Activated gamma-delta T cell treated with Interleukin-2 at 50 U/mL for 16 hours (primary cell): Measurements from ENCODE around the gene SNAPIN.
"Not testable (repeated sequence)": the region's sequence is repeated elsewhere in the genome, so short reads cannot be mapped to it uniquely, and the experiment has no call there.

Experiments
- DNase-seq: peaks from one replicate; pipeline ENCODE4 v3.0.0-alpha.2; 2020

The SNAPIN gene

GRCh38 chr1:153627715-153628626 is 30.5 kb upstream of the SNAPIN start, which contains the start of gene S100A1:
S100A1 (plus strand) TSS chr1:153628434; CDS start chr1:153630522, 2,088 bp downstream.
- no peak for DNase-seq

- DNase-seq: no peak
Observed at GRCh38 chr1:153628638-153629342, 29.7 kb upstream of the SNAPIN start.

- no peak for DNase-seq
Observed at GRCh38 chr1:153629343-153629665, 29.2 kb upstream of the SNAPIN start.

- no peak for DNase-seq
Observed at GRCh38 chr1:153629971-153630370, 28.5 kb upstream of the SNAPIN start.

GRCh38 chr1:153630384-153630783 is 28.1 kb upstream of the SNAPIN start:
- no peak for DNase-seq

- DNase-seq: no peak
Observed at GRCh38 chr1:153631047-153632022, 27.2 kb upstream of the SNAPIN start.

DNA sequence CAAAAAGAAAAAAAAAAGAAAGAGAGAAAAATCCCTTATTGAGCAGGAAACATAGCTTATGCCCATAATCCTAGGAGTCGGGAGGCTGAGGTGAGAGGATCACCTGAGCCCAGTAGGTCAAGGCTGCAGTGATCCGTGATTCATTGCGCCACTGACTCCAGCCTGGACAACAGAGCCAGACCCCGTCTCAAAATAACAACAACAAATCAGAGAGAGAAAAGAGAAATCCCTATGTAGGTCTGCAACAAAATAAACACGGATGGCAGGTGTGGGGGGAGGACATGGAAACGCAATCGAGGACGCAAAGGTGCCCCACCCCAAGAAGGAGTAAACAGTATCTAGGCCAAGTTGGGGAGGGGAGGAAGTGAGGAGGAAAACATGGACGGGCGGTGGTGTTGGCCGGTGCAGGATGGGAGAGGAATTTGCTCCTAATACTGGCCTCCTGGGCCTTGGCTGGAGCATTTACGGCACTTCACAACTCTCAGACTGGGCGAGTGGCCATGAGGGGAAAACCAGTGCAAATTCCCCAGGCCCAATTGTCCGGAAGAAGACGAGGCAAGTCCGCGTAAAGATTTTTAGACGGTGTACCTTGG is 25.2 kb upstream of the SNAPIN start:
- DNase-seq: no peak

DNA sequence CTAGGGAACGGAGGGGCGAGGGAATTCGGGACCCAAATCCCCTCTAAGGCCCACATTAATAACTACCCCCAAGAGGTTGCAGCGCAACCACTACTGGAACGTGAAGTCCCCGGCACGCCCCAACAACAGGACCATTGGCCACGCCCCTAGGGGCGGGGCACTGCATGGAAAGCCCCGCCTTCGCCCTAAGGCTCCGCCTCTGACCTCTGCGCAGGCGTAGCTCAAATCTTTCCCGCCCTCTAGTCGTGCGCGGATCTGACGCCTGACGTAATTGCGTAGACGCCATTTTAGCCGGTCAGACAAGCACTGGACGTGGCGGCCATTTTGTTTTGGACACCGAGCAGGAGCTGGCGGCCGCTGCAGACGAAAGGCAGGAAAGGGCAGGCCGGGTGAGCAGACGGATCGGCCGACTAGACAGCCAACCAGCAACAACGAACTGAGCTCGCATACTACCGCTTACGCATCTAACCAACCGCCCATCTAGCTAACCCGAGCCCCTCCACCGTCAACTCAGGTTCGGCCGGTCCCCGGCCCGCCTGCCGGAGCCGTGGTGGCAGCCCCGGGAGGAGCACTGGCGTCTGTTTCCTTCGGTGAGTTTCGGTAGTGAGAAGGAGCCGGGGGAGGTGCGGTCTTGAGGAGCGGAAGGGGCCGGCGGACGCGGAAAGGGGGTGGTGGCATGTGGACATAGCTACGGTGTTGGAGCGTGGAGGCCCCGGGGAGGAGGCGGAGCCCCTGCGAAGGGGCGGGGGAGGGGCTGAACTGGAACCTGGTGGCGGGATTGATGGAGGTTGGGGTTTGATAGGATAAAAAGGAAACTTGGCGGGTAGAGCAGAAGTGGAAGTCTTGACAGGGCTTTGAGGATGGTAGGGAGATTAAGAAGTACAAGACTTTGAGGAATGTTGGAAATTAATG is 24.5 kb upstream of the SNAPIN start, which contains the start of gene CHTOP:
TSS of gene CHTOP (plus strand) at position 313 of the 912 bp plus-strand sequence. CDS start 2,523 bp downstream, outside the sequence.
- peak; percentile 94 for DNase-seq

GRCh38 chr1:153635872-153636271 is 22.6 kb upstream of the SNAPIN start:
- DNase-seq: no peak

- no peak for DNase-seq
Observed at GRCh38 chr1:153636312-153636711, 22.2 kb upstream of the SNAPIN start.

GRCh38 chr1:153638261-153638660 is 20.2 kb upstream of the SNAPIN start:
- no peak for DNase-seq

DNA sequence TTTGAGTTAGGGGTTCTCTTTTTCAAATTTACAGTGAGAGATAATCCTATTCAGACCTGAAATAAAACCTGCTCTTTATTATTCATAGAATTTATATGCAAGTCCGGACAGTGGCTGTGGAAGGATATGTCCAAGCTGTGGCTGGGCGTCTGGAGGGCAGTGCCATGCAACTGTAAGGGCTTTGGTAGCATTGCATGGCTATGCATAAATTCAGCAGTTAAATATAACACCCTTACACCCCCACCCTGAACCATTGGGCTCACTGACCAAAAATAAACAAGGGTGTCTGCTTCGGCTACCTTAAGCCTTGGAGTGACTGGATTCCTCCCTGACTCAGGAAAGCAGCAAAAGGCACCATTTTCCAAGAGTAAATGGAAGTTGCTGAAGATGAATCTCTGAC is 19.2 kb upstream of the SNAPIN start:
- no peak for DNase-seq

DNA sequence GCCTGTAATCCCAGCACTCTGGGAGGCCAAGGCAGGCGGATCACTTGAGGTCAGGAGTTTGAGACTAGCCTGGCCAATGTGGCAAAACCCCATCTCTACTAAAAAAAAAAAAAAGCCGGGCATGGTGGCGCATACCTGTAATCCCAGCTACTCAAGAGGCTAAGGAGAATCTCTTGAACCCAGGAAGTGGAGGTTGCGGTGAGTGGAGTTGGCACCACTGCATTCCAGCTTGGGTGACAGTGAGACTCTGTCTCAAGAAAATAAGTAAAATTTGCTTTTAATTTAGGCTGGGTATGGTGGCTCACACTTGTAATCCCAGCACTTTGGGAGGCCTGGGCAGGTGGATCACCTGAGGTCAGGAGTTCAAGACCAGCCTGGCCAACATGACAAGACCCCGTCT is 18.3 kb upstream of the SNAPIN start:
- not testable (repeated sequence) for DNase-seq

- no peak for DNase-seq
Observed at GRCh38 chr1:153640861-153641260, 17.6 kb upstream of the SNAPIN start.

GRCh38 chr1:153642161-153642560 is 16.3 kb upstream of the SNAPIN start:
- DNase-seq: no peak

DNA sequence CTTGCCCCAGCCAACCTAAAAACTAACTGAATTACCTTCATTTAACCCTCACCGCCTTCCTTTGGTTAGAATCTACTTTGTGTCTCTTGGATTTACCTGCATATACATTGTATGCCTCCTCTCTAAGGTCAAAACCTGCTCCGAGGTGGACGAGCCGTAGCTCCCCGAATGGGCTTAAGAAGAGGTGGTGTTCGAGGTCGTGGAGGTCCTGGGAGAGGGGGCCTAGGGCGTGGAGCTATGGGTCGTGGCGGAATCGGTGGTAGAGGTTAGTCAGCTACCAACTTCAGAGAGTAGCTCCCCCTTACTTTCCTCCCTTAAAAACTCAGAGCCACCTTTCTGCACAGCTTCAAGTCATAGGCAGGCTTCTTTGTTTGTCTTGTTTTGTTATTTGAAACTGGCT is 15.4 kb upstream of the SNAPIN start:
- DNase-seq: no peak

GRCh38 chr1:153643816-153644215 is 14.7 kb upstream of the SNAPIN start:
- no peak for DNase-seq

DNA sequence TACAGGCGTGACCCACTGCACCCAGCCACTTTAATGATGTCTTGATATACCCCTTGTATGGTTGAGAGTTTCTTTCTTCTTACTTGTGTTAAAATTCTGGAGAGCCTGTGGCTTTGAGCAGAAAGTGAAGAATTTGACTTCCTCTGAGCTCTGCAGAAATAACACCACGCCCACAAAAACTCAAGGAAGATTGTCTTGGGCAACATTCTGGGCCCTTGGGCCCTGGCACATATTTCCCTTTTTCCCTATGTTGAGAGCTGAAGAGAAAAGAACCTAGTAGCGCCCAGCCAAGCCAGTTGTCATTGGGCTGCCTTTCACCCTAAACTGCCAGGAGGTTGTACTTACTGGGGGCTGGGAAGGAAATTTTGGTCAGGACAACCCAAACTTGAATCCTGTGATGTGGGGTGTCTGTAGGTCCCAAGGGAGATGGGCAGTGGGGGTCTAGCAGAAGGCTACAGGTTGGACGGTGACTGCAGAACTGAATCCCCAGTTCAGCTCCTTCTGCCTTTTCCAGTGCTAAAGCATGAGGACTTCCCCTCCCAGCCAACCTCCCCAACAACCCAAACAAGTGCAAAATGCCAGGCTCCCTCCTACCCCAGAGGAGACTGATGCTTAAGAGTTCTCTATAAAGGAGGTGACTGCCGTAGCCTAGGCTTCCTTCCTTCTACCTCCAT is 11.7 kb upstream of the SNAPIN start:
- DNase-seq: no peak

DNA sequence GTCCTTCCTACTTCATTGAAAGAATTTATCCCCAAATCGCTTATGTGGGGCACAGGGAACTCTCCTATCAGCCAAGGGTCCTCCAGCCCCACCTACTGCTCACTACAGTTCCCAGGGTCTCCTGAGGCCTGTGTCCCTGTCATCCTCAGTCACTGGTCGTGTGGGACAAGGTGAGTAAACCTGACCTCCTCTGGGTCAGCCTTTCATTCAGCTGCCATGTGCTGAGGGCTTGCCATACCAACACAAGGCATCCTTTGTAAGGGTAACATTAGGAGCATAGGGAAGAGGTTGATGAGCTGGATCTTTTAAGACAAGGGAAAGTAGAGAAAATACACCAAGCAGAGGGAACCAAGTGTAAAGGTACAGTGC is 11.2 kb upstream of the SNAPIN start:
- no peak for DNase-seq

- DNase-seq: no peak
Observed at GRCh38 chr1:153648000-153648643, 10.4 kb upstream of the SNAPIN start.
